Measurements from ENCODE around the gene TDRD7.

Gene TDRD7

GRCh38 chr9:97531888-97532376, 120.0 kb downstream of the TDRD7 start:
- Histone ChIP-seq H3K36me3 (ENCODE audit: control insufficient read depth, insufficient read depth, low read length) (no peaks in the 10 kb centered on the region), H3K27me3 (ENCODE audit: control insufficient read depth, insufficient read depth, low read length) (no peaks in the 10 kb centered on the region), H3K4me3 (ENCODE audit: low read length) (no peak overlapping the region), H3K4me1 (ENCODE audit: control insufficient read depth, insufficient read depth, low read length) (no peaks in the 10 kb centered on the region), H3K9ac (ENCODE audit: low read length) (no peak overlapping the region), H3K9me3 (ENCODE audit: control insufficient read depth, low read length) (no peaks in the 10 kb centered on the region)

DNA sequence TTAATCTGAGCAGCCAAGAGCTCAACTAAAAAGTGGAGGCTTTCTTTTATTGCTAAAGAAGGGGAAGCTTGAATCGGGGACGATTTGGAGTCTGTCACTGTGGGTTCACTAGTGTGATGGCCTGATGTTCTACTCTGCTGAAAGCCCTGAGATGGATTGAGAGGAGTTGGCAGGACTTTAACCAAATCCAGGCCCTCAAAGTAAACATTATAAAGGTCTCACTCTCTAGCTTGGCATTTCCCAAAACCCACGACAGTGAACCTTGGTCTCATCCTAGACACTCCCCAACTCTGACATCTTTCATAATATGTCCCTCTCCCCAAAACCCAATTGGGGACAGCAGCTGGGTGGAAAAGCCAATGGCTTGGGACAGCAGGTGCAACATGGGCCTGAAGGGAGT, 122.3 kb downstream of the TDRD7 start:
- H3K4me1 ChIP-seq (ENCODE audit: control insufficient read depth, insufficient read depth, low read length), result no peaks in the 10 kb centered on the region
- no peak overlapping the region for H3K4me3 ChIP-seq (ENCODE audit: low read length)
- no peaks in the 10 kb centered on the region for H3K36me3 ChIP-seq (ENCODE audit: control insufficient read depth, insufficient read depth, low read length)

GRCh38 chr9:97534961-97535594, 123.2 kb downstream of the TDRD7 start:
- Histone ChIP-seq H3K27me3 (ENCODE audit: control insufficient read depth, insufficient read depth, low read length) (no peaks in the 10 kb centered on the region), H3K4me1 (ENCODE audit: control insufficient read depth, insufficient read depth, low read length) (no peaks in the 10 kb centered on the region), H3K9ac (ENCODE audit: low read length) (no peak overlapping the region), H3K36me3 (ENCODE audit: control insufficient read depth, insufficient read depth, low read length) (no peaks in the 10 kb centered on the region), H3K9me3 (ENCODE audit: control insufficient read depth, low read length) (no peaks in the 10 kb centered on the region), H3K4me3 (ENCODE audit: low read length) (no peak overlapping the region)

More for the DNA sequence above, 122.3 kb downstream of the TDRD7 start:
- Histone ChIP-seq H3K9me3 (ENCODE audit: control insufficient read depth, low read length) (no peaks in the 10 kb centered on the region), H3K27me3 (ENCODE audit: control insufficient read depth, insufficient read depth, low read length) (no peaks in the 10 kb centered on the region), H3K9ac (ENCODE audit: low read length) (no peak overlapping the region)

DNA sequence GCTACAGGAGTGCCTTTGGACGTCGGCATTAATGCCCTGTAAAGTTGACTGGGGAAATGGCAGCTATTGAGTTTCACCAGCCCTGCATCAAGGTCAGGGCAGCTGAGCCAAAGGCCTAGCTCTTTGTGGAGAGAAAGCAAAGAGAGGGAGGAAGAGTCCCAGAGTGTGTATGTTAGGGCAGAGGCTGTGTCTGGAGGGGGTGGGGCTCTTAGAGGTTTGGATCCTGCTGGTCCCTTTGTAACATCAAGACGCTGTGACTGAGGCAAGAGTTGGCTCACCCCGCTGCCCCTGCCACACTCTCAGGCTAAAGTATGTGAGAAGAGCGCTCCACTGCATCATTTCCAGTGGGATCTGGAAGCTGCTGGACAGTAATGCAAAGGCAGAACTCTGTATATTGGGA, 123.9 kb downstream of the TDRD7 start:
- Histone ChIP-seq H3K9ac (ENCODE audit: low read length) (no peak overlapping the region), H3K9me3 (ENCODE audit: control insufficient read depth, low read length) (no peaks in the 10 kb centered on the region), H3K4me1 (ENCODE audit: control insufficient read depth, insufficient read depth, low read length) (no peaks in the 10 kb centered on the region), H3K27me3 (ENCODE audit: control insufficient read depth, insufficient read depth, low read length) (no peaks in the 10 kb centered on the region), H3K4me3 (ENCODE audit: low read length) (no peak overlapping the region), H3K36me3 (ENCODE audit: control insufficient read depth, insufficient read depth, low read length) (no peaks in the 10 kb centered on the region)

- no peaks in the 10 kb centered on the region for H3K36me3 ChIP-seq (ENCODE audit: control insufficient read depth, insufficient read depth, low read length)
- no peaks in the 10 kb centered on the region for H3K9me3 ChIP-seq (ENCODE audit: control insufficient read depth, low read length)
- H3K9ac ChIP-seq (ENCODE audit: low read length), result no peak overlapping the region
- no peaks in the 10 kb centered on the region for H3K4me1 ChIP-seq (ENCODE audit: control insufficient read depth, insufficient read depth, low read length)
- no peaks in the 10 kb centered on the region for H3K27me3 ChIP-seq (ENCODE audit: control insufficient read depth, insufficient read depth, low read length)
- no peak overlapping the region for H3K4me3 ChIP-seq (ENCODE audit: low read length)
These were observed 124.6 kb downstream of the TDRD7 start for GRCh38 chr9:97536480-97536879.

DNA sequence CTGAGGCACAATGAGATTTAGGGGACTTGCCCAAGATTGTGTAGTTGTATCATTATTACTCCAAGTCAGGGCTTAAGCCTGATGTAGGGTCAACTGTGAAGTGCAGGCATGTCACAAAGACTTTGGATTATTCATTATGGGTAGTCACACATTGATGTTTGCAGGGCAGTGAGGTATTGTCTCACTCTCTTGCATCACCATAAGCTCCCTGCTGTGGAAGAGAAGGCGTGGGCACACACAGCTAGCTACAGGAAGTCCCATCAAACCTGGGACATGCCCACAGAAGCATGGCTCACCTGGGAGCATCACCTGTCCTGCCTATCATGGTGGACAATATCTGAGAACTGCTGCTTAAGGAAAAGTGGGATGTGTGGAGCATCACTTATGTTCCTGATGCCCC, 131.7 kb downstream of the TDRD7 start:
- Histone ChIP-seq H3K4me3 (ENCODE audit: low read length) (no peak overlapping the region), H3K27me3 (ENCODE audit: control insufficient read depth, insufficient read depth, low read length) (no peaks in the 10 kb centered on the region), H3K9me3 (ENCODE audit: control insufficient read depth, low read length) (no peaks in the 10 kb centered on the region), H3K9ac (ENCODE audit: low read length) (no peak overlapping the region), H3K4me1 (ENCODE audit: control insufficient read depth, insufficient read depth, low read length) (no peaks in the 10 kb centered on the region), H3K36me3 (ENCODE audit: control insufficient read depth, insufficient read depth, low read length) (no peaks in the 10 kb centered on the region)

DNA sequence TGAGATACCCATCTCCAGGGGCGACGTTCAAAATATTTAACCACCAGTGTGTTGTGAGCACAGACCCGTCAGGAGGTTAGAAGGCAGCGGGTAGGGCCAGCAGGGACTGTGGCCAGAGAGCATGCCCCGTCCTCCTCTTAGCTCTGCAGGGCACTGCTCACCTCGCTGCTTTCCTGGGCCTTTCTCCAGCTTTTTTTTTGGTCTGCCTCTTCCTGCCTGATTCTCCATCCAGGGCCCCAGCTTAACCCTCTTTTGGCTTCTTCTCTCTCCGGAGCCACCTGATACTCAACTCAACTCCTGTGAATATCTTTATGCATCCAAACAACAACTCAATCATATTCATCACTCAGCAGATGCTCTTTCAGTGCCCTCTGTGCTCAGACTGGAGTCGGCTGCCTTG, 133.6 kb downstream of the TDRD7 start:
- no peaks in the 10 kb centered on the region for H3K9me3 ChIP-seq (ENCODE audit: control insufficient read depth, low read length)
- no peaks in the 10 kb centered on the region for H3K27me3 ChIP-seq (ENCODE audit: control insufficient read depth, insufficient read depth, low read length)
- no peaks in the 10 kb centered on the region for H3K4me1 ChIP-seq (ENCODE audit: control insufficient read depth, insufficient read depth, low read length)
- H3K4me3 ChIP-seq (ENCODE audit: low read length), result no peak overlapping the region
- H3K9ac ChIP-seq (ENCODE audit: low read length), result no peak overlapping the region
- no peaks in the 10 kb centered on the region for H3K36me3 ChIP-seq (ENCODE audit: control insufficient read depth, insufficient read depth, low read length)

All from mucosa of stomach (tissue), 1 donor.